Forelimb muscle (tissue), 1 donor: ENCODE results near the gene ST8SIA2. TPM values are rescaled to one million over a fixed set of nuclear protein-coding genes. Genes with fewer than 3 reads are reported as not detected.
"Not testable (repeated sequence)": the region's sequence is repeated elsewhere in the genome, so short reads cannot be mapped to it uniquely, and the experiment has no call there.

Experiments used
- DNase-seq: peaks from one replicate; pipeline ENCODE4 v3.0.0-alpha.2; 2013; ENCODE audit warnings: low read depth
- polyA plus RNA-seq: library from polyadenylated mRNA; unstranded; fragments of 120-200 nt; gene quantifications from one replicate; pipeline ENCODE4 v1.2.1, GENCODE V29; 2013; ENCODE audit not compliant: insufficient read length

Gene ST8SIA2
- polyA plus RNA-seq, 1 donor: 15.6 TPM

- DNase-seq: no peak
Observed at GRCh38 chr15:92443381-92443780, 49.7 kb downstream of the ST8SIA2 start.

GRCh38 chr15:92444631-92445030 lies 51.0 kb downstream of the ST8SIA2 start:
- DNase-seq: no peak

GRCh38 chr15:92448370-92448769 lies 54.7 kb downstream of the ST8SIA2 start:
- DNase-seq: no peak

GRCh38 chr15:92449476-92449875 lies 55.8 kb downstream of the ST8SIA2 start:
- DNase-seq: no peak

GRCh38 chr15:92451225-92451825 lies 57.6 kb downstream of the ST8SIA2 start:
- DNase-seq: no peak

- no peak for DNase-seq
Observed at GRCh38 chr15:92452143-92452542, 58.5 kb downstream of the ST8SIA2 start.

GRCh38 chr15:92453607-92454006 lies 59.9 kb downstream of the ST8SIA2 start:
- no peak for DNase-seq

GRCh38 chr15:92454555-92455105 lies 60.9 kb downstream of the ST8SIA2 start:
- no peak for DNase-seq

GRCh38 chr15:92455271-92455670 lies 61.6 kb downstream of the ST8SIA2 start:
- no peak for DNase-seq

- no peak for DNase-seq
Observed at GRCh38 chr15:92457471-92458041, 63.9 kb downstream of the ST8SIA2 start.

GRCh38 chr15:92460023-92460422 lies 66.3 kb downstream of the ST8SIA2 start:
- DNase-seq: no peak

- no peak for DNase-seq
Observed at GRCh38 chr15:92462424-92463125, 68.9 kb downstream of the ST8SIA2 start.

GRCh38 chr15:92463352-92463751 lies 69.7 kb downstream of the ST8SIA2 start:
- DNase-seq: no peak

- DNase-seq: no peak
Observed at GRCh38 chr15:92463826-92464225, 70.1 kb downstream of the ST8SIA2 start.

GRCh38 chr15:92466834-92467233 lies 73.2 kb downstream of the ST8SIA2 start:
- DNase-seq: no peak

- DNase-seq: no peak
Observed at GRCh38 chr15:92467245-92467644, 73.6 kb downstream of the ST8SIA2 start.

- no peak for DNase-seq
Observed at GRCh38 chr15:92468991-92469390, 75.3 kb downstream of the ST8SIA2 start.

GRCh38 chr15:92471288-92471687 lies 77.6 kb downstream of the ST8SIA2 start:
- DNase-seq: no peak

GRCh38 chr15:92473756-92474155 lies 80.1 kb downstream of the ST8SIA2 start:
- no peak for DNase-seq

GRCh38 chr15:92479730-92480129 lies 86.0 kb downstream of the ST8SIA2 start:
- not testable (repeated sequence) for DNase-seq

GRCh38 chr15:92480361-92480760 lies 86.7 kb downstream of the ST8SIA2 start:
- no peak for DNase-seq

- no peak for DNase-seq
Observed at GRCh38 chr15:92485441-92485840, 91.8 kb downstream of the ST8SIA2 start.

- DNase-seq: peak; percentile 59
Observed at GRCh38 chr15:92492551-92493115, 99.0 kb downstream of the ST8SIA2 start.
